SK-N-SH treated with all-trans-retinoic acid at 6 μM for 48 hours (cell line): Measurements from ENCODE around the gene FRK.

Experiments used
- ATAC-seq: fragments of 200-7000 bp; cut with Tn5 transposase; 3 replicates; pipeline ENCODE4 v1.9.1; 2020; ENCODE audit warnings: mild to moderate bottlenecking, moderate library complexity
- ARNTL ChIP-seq: fragments of 450-650 bp; formaldehyde crosslinking; IDR thresholded peaks from 2 replicates; pipeline ENCODE4 v1.5.0; 2020; ENCODE audit warnings: low read depth, mild to moderate bottlenecking, moderate library complexity, borderline replicate concordance
- BACH2 ChIP-seq: fragments of 250-450 bp; sonication (Bioruptor Pico); IDR thresholded peaks from 2 replicates; pipeline ENCODE4 v1.9.0; 2021; ENCODE audit warnings: mild to moderate bottlenecking, borderline replicate concordance
- CREB5 ChIP-seq: fragments of 250-450 bp; sonication (Bioruptor Pico); IDR thresholded peaks from 2 replicates; pipeline ENCODE4 v1.5.1; 2020; ENCODE audit warnings: low read depth, mild to moderate bottlenecking, moderate library complexity
- CSRNP3 ChIP-seq: fragments of 250-450 bp; sonication (Bioruptor Pico); IDR thresholded peaks from 2 replicates; pipeline ENCODE4 v1.5.1; 2021; ENCODE audit warnings: mild to moderate bottlenecking, moderate library complexity
- ESRRG ChIP-seq: fragments of 250-450 bp; sonication (Bioruptor Pico); IDR thresholded peaks from 2 replicates; pipeline ENCODE4 v1.6.1; 2021; ENCODE audit warnings: mild to moderate bottlenecking
- GLIS3 ChIP-seq: fragments of 250-450 bp; sonication (Bioruptor Pico); IDR thresholded peaks from 2 replicates; pipeline ENCODE4 v1.5.0; 2020; ENCODE audit warnings: mild to moderate bottlenecking, moderate library complexity
- ISL1 ChIP-seq: fragments of 250-450 bp; sonication (Bioruptor Pico); IDR thresholded peaks from 2 replicates; pipeline ENCODE4 v2.1.2; 2022; ENCODE audit warnings: mild to moderate bottlenecking, moderate library complexity
- PATZ1 ChIP-seq: fragments of 250-450 bp; sonication (Bioruptor Pico); IDR thresholded peaks from 2 replicates; pipeline ENCODE4 v1.8.0; 2020; ENCODE audit warnings: mild to moderate bottlenecking, moderate library complexity, borderline replicate concordance
- POU6F1 ChIP-seq: fragments of 250-450 bp; sonication (Bioruptor Pico); IDR thresholded peaks from 2 replicates; pipeline ENCODE4 v1.8.0; 2021; ENCODE audit warnings: low read depth, mild to moderate bottlenecking, moderate library complexity, borderline replicate concordance
- RARB ChIP-seq: fragments of 250-450 bp; sonication (Bioruptor Pico); IDR thresholded peaks from 2 replicates; pipeline ENCODE4 v1.8.0; 2021; ENCODE audit warnings: mild to moderate bottlenecking, moderate library complexity
- SNAI2 ChIP-seq: fragments of 250-450 bp; sonication (Bioruptor Pico); IDR thresholded peaks from 2 replicates; pipeline ENCODE4 v1.5.0; 2020; ENCODE audit warnings: mild to moderate bottlenecking, moderate library complexity
- TCF4 ChIP-seq: fragments of 250-450 bp; sonication (Bioruptor Pico); IDR thresholded peaks from 2 replicates; pipeline ENCODE4 v1.8.0; 2021; ENCODE audit warnings: mild to moderate bottlenecking, moderate library complexity, borderline replicate concordance
- TOX ChIP-seq: fragments of 250-450 bp; sonication (Bioruptor Pico); IDR thresholded peaks from 2 replicates; pipeline ENCODE4 v1.8.0; 2021; ENCODE audit warnings: mild to moderate bottlenecking, moderate library complexity, borderline replicate concordance
- TSHZ2 ChIP-seq: fragments of 250-450 bp; sonication (Bioruptor Pico); IDR thresholded peaks from 2 replicates; pipeline ENCODE4 v1.5.0; 2020; ENCODE audit warnings: mild to moderate bottlenecking, moderate library complexity
- ZC3H10 ChIP-seq: fragments of 250-450 bp; sonication (Bioruptor Pico); IDR thresholded peaks from 2 replicates; pipeline ENCODE4 v1.5.1; 2021; ENCODE audit warnings: mild to moderate bottlenecking, moderate library complexity
- ZFP3 ChIP-seq: fragments of 250-450 bp; sonication (Bioruptor Pico); IDR thresholded peaks from 2 replicates; pipeline ENCODE4 v1.5.0; 2020; ENCODE audit warnings: mild to moderate bottlenecking, moderate library complexity
- ZFP30 ChIP-seq: fragments of 450-650 bp; formaldehyde crosslinking; IDR thresholded peaks from 2 replicates; pipeline ENCODE4 v1.5.0; 2022; ENCODE audit warnings: mild to moderate bottlenecking, moderate library complexity
- ZNF565 ChIP-seq: fragments of 450-650 bp; formaldehyde crosslinking; conservative IDR thresholded peaks from 2 replicates; pipeline ENCODE4 v1.5.0; 2020; ENCODE audit warnings: low read depth, mild to moderate bottlenecking, moderate library complexity
- ZNF70 ChIP-seq: fragments of 450-650 bp; formaldehyde crosslinking; IDR thresholded peaks from 2 replicates; pipeline ENCODE4 v1.5.0; 2020; ENCODE audit warnings: mild to moderate bottlenecking, moderate library complexity
- ZNF8 ChIP-seq: fragments of 450-650 bp; formaldehyde crosslinking; IDR thresholded peaks from 2 replicates; pipeline ENCODE4 v1.5.0; 2020; ENCODE audit warnings: mild to moderate bottlenecking, moderate library complexity

Gene FRK

GRCh38 chr6:116018976-116019375, 41.7 kb downstream of the FRK start:
- no peak for TF ChIP-seq ZFP3 (CRISPR knock-in tag)
- no peak for TF ChIP-seq TSHZ2 (CRISPR knock-in tag)
- TF ChIP-seq CSRNP3 (CRISPR knock-in tag): no peak
- no peak for TF ChIP-seq POU6F1 (CRISPR knock-in tag)
- TF ChIP-seq ESRRG: no peak
- TF ChIP-seq ISL1: no peak
- TF ChIP-seq ZNF565: no peak
- no peak for TF ChIP-seq BACH2 (CRISPR knock-in tag)
- TF ChIP-seq ARNTL: no peak
- TF ChIP-seq CREB5: no peak
- ATAC-seq: no peak

GRCh38 chr6:116017546-116018295, 43.0 kb downstream of the FRK start:
- no peak for ATAC-seq

GRCh38 chr6:116016846-116017545, 43.7 kb downstream of the FRK start:
- no peak for ATAC-seq
- TF ChIP-seq TCF4 (CRISPR knock-in tag): no peak
- no peak for TF ChIP-seq ZFP30
- no peak for TF ChIP-seq RARB
- no peak for TF ChIP-seq ESRRG
- no peak for TF ChIP-seq ZFP3 (CRISPR knock-in tag)
- TF ChIP-seq ZNF8 (CRISPR knock-in tag): no peak
- no peak for TF ChIP-seq SNAI2 (CRISPR knock-in tag)
- no peak for TF ChIP-seq TOX
- TF ChIP-seq ZC3H10 (CRISPR knock-in tag): no peak
- TF ChIP-seq POU6F1 (CRISPR knock-in tag): no peak
- TF ChIP-seq ZNF70: no peak
- no peak for TF ChIP-seq ARNTL
- TF ChIP-seq TSHZ2 (CRISPR knock-in tag): no peak
- TF ChIP-seq BACH2 (CRISPR knock-in tag): no peak

More at GRCh38 chr6:116017546-116018295, 43.0 kb downstream of the FRK start:
- TF ChIP-seq ZNF8 (CRISPR knock-in tag) (no peak), ZNF565 (no peak), PATZ1 (no peak), ISL1 (no peak), BACH2 (CRISPR knock-in tag) (no peak), GLIS3 (no peak)
